Right atrium auricular region (tissue), 2 donors: ENCODE measurements around the gene RNF175. TPM values are rescaled to one million over a fixed set of nuclear protein-coding genes. Genes with fewer than 3 reads are reported as not detected.
A peak's percentile ranks its signal among the peaks of the same experiment; 100 is the strongest.

Source experiments
- DNase-seq: peaks from one replicate; pipeline ENCODE4 v3.0.0-alpha.2; 2019; ENCODE audit warnings: low spot score
- H3K27ac ChIP-seq, 2 donors: fragments of 200-600 bp; sonication (generic); 1 replicate in 1 of 2; 2 replicates in 1 of 2; pipeline ENCODE4 v1.5.1; 2016 to 2019
- H3K27me3 ChIP-seq, 2 donors: fragments of 200-600 bp; sonication (generic); one replicate each; pipeline versions ENCODE4 v1.5.1 to v1.6.0; 2017 to 2019
- H3K36me3 ChIP-seq: fragments of 200-600 bp; sonication (generic); one replicate; pipeline ENCODE4 v1.5.1; 2016
- H3K4me1 ChIP-seq, 2 donors: fragments of 200-600 bp; sonication (generic); one replicate each; pipeline versions ENCODE4 v1.5.1 to v1.6.0; 2017 to 2019
- H3K4me3 ChIP-seq, 2 donors: fragments of 200-600 bp; sonication (generic); 1 replicate in 1 of 2; 2 replicates in 1 of 2; pipeline ENCODE4 v1.5.1; 2017 to 2019; ENCODE audit warnings: mild to moderate bottlenecking in 1 of 2, moderate library complexity in 1 of 2
- H3K9me3 ChIP-seq, 2 donors: fragments of 200-600 bp; sonication (generic); one replicate each; pipeline ENCODE4 v1.5.1; 2019
- CTCF ChIP-seq, 2 donors: fragments of 200-600 bp; sonication (generic); IDR thresholded peaks; one replicate each; pipeline ENCODE4 v1.5.1; 2019; ENCODE audit warnings: antibody characterized with exemption in 2 of 2
- total RNA-seq, 2 donors: library from RNA; depleted of rRNA; stranded (reverse); fragments of >200 nt; gene quantifications; one replicate each; pipeline ENCODE4 v1.1.0, GENCODE V29; 2016

Gene RNF175
- total RNA-seq, 2 donors from 2014 or later, result 5.3 to 10.2 TPM

DNA sequence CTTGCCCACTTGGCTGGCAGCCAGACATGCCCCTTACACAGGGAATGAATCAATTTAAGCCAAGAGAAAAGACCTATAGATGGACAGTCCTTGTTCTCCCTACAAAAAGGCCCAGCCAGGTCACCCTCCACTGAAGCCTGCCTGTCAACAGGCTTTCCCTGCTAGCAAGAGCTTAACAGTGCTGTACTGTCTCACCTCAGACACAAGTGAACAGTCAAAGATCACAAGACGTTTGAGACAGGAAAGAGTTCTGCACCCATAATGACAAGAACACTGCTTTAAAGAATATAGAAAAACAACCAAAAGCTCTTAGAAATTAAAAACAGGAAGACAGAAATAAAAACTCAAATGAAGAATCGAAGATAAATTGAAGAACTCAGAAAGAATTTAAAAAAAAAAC, 4.6 kb downstream of the RNF175 start:
- no peaks in the 10 kb centered on the region for H3K4me1 ChIP-seq
- no peak for DNase-seq
- no peaks in the 10 kb centered on the region for H3K36me3 ChIP-seq
- H3K27me3 ChIP-seq, result no peaks in the 10 kb centered on the region
- no peaks in the 10 kb centered on the region for H3K9me3 ChIP-seq
- H3K27ac ChIP-seq, result no peak overlapping the region
- TF ChIP-seq CTCF (IDR thresholded peaks at IDR 0.05), result no peak
- no peak overlapping the region for H3K4me3 ChIP-seq

- Histone ChIP-seq H3K27ac (no peak overlapping the region), H3K36me3 (no peaks in the 10 kb centered on the region), H3K9me3 (no peaks in the 10 kb centered on the region), H3K27me3 (no peaks in the 10 kb centered on the region), H3K4me1 (no peaks in the 10 kb centered on the region), H3K4me3 (no peak overlapping the region)
- DNase-seq, result no peak
- peak; percentile 32 to 71 for TF ChIP-seq CTCF (IDR thresholded peaks at IDR 0.05)
Observed at GRCh38 chr4:153750197-153750817, 9.5 kb downstream of the RNF175 start.

GRCh38 chr4:153748378-153748777, 11.4 kb downstream of the RNF175 start:
- TF ChIP-seq CTCF (IDR thresholded peaks at IDR 0.05), result no peak
- Histone ChIP-seq H3K4me3 (no peak overlapping the region), H3K27ac (no peak overlapping the region), H3K27me3 (no peaks in the 10 kb centered on the region), H3K4me1 (no peaks in the 10 kb centered on the region), H3K36me3 (no peaks in the 10 kb centered on the region), H3K9me3 (no peaks in the 10 kb centered on the region)
- peak; percentile 68 for DNase-seq

DNA sequence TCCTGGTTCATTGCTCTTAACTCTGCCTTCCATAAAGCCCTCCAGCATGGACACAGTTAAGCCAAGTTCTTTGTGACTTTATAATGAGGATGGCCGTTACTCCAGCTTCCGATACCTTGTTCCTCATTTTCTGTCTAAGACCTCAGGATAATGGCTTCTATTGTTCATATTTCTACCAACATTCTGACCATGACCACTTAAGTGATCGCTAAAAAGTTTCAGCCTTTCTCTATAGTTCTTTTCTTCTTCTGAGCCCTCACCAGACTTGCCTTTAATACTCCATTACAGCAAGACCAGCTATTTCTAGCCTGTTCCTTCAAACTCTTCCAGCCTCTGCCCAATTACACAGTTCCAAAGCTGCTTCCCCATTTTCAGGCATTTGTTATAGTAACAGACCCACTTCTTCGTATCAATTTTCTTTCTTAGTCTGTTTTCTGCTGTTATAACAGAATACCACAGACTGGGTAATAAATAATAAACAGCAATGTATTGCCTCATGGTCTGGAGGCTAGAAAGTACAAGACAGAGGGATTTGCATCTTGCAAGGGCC, 12.3 kb downstream of the RNF175 start:
- no peak overlapping the region for H3K27ac ChIP-seq
- DNase-seq, result no peak

GRCh38 chr4:153745651-153746050, 14.2 kb downstream of the RNF175 start:
- H3K9me3 ChIP-seq, result peaks cover 0 to 4% of the 10 kb centered on the region in 2 donors
- H3K27me3 ChIP-seq, result no peaks in the 10 kb centered on the region
- no peak overlapping the region for H3K4me3 ChIP-seq
- no peaks in the 10 kb centered on the region for H3K4me1 ChIP-seq
- H3K36me3 ChIP-seq, result no peaks in the 10 kb centered on the region
- TF ChIP-seq CTCF (IDR thresholded peaks at IDR 0.05), result no peak
- DNase-seq, result no peak
- no peak overlapping the region for H3K27ac ChIP-seq

More for the DNA sequence above, 12.3 kb downstream of the RNF175 start:
- H3K27me3 ChIP-seq, result no peaks in the 10 kb centered on the region
- H3K9me3 ChIP-seq, result no peaks in the 10 kb centered on the region
- H3K4me1 ChIP-seq, result no peaks in the 10 kb centered on the region
- no peak for TF ChIP-seq CTCF (IDR thresholded peaks at IDR 0.05)
- no peak overlapping the region for H3K4me3 ChIP-seq
- no peaks in the 10 kb centered on the region for H3K36me3 ChIP-seq

DNA sequence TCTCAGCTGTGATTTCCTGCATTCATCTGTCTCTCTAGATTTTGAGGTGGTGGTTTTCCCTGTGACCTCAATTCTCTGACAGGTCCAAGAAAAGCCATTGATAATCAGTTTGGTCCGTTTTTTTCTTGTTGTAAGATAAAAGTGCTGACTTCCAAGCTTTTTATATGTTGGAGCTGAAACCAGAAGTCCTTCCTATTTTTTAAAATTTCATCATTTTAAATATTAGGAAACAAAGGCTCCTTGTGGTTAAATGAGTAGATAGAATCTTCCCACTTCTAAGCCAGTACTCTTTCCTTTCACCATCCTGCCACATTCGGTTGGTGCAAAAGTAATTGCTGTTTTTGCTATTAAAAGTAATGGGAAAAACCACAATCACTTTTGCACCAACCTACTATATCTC, 18.3 kb downstream of the RNF175 start:
- no peak overlapping the region for H3K27ac ChIP-seq
- no peak overlapping the region for H3K4me3 ChIP-seq
- no peaks in the 10 kb centered on the region for H3K27me3 ChIP-seq
- peaks cover 0 to 16% of the 10 kb centered on the region in 2 donors for H3K9me3 ChIP-seq
- no peaks in the 10 kb centered on the region for H3K4me1 ChIP-seq
- DNase-seq, result no peak
- TF ChIP-seq CTCF (IDR thresholded peaks at IDR 0.05), result no peak
- no peaks in the 10 kb centered on the region for H3K36me3 ChIP-seq
